Retina (tissue), 1 donor: Measurements from ENCODE around the gene MTHFS.
"Not testable (repeated sequence)": the region's sequence is repeated elsewhere in the genome, so short reads cannot be mapped to it uniquely, and the experiment has no call there.

Experiments
- DNase-seq: peaks from one replicate; pipeline ENCODE4 v3.0.0-alpha.2; 2016

Gene MTHFS

DNA sequence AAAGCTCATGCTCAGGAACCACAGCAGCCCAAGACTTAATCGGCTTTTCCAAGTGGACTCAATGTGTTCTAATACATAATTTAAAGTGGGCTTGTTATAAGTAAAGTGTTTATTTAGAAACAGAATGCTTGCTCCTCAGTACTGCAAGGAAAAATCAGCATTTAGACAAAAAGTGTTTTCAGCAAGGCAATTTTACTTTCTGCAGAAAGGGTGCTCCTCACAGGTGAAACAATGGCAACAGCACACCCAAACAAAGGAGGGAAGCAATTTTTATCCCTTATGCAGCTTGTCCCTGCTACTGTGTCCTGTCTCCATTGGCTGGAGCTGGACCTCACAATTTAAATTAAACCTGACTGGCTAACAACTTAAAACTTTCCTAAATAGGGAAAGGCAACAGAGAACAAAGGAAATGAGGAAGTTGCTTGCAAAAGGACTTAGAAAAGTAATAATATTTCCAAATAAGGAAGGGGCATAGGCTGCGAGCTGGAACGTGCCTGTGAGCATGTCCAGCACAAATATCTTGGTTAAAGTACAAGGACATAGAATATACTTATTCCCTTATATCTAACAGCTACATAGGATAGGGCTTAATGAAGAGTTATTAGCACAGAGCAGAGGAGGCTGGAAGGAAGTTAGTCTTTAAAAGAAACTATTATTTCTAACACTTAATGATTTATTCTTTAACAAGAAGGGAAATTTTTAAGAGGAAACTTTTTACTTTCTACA, 19.1 kb upstream of the MTHFS start:
- DNase-seq = not testable (repeated sequence)

DNA sequence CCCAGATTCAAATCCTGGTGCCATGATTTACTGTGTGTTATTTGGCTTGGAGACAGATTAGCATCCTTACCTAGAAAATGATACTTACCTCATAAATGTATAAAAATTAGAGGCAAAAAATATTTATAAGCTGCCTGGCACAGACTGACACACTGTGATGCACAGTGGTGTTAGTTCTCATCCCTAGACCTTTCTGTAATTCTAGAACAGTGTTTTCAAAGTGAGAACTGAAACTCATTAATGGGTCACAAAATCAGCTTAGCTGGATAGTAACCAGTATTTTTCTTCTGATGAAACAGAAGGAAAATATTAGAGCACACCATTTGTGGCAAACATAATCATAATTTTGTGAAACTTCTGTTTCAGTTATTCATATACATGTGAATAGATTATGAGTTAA, 17.9 kb upstream of the MTHFS start:
- no peak for DNase-seq

DNA sequence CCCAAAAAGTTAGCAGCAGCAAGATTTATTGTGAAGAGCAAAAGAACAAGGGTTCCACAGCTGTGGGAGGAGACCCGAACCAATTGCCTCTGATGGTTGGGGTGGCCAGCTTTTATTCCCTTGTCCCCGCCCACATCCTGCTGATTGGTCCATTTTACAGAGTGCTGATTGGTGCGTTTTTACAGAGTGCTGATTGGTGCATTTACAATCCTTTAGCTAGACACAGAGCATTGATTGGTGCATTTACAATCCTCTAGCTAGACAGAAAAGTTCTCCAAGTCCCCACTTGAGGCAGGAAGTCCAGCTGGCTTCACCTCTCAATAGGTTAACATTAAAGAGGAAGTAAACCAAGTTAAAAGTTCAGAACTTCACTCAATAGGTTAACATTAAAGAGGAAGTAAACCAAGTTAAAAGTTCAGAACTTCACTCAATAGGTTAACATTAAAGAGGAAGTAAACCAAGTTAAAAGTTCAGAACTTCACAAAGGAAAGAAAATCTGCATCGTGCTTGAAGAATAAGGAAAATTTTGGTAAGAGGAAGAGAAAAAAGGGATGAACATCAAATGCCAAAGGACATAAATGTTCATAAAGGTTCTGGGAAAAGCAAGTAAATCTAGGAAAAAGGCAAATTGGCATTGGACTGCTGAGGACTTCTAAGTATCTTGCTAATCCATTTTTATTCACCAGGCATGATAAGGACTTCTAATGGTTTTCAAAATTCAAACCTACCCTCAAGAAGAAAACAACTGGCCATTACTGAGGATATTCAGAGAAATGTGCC, 12.9 kb upstream of the MTHFS start:
- DNase-seq = not testable (repeated sequence)

DNA sequence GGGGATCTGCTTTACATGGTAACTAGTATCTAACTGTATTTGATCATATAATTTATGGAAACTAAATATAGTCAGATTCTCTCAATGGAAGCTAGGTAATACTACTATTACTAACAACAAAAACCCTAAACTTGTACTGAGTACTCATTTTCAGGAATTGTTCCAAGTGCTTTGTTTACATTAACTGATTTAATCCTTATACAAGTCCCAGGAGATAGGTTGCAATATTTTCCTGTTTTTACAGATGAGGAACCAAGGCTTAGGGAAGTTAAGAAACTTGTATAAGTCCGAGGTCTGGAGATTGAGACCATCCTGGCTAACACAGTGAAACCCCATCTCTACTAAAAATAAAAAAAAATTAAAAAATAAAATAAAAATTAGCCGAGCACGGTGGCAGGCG, 7.5 kb upstream of the MTHFS start:
- no peak for DNase-seq

DNA sequence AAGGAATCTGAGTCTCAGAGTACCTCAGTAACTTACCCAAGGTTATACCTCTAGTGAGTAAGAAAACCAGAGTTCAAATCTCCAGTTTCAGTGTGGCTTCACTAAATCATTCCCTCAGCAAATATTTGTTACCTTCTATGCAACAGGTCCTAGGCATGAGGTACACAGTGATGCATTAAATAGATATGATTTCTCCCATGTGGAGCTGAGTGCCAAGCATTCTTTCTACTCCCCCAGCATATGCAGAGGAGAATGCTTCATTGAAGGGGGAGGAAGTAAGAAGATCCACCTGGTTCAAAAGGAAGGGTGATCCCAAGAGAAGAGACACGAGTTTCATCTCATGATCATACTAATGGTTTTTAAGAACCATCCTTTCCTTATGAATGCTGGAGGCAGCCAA, 6.8 kb upstream of the MTHFS start:
- no peak for DNase-seq

GRCh38 chr15:79903144-79903543, 6.3 kb upstream of the MTHFS start:
- DNase-seq = no peak

DNA sequence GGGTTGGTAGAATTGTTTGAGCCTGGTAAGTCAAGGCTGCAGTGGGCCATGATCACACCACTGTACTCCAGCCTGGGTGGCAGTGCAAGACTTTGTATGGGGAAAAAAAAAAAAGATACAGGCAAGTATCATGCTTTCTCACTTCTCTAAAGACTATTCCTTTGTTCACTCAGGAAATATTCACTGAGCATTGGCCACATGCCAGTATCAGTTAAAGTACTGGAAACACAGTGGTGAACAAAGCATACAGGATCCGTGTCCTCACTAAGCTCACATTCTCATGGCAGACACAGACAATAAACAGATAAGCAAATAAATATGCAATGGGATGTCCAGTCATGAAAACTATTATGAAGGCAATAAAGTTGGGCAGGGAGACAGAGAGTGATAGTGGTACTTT, 5.1 kb upstream of the MTHFS start:
- DNase-seq = no peak

GRCh38 chr15:79900818-79901378, 4.1 kb upstream of the MTHFS start:
- not testable (repeated sequence) for DNase-seq

GRCh38 chr15:79900087-79900486, 3.3 kb upstream of the MTHFS start:
- DNase-seq = no peak

DNA sequence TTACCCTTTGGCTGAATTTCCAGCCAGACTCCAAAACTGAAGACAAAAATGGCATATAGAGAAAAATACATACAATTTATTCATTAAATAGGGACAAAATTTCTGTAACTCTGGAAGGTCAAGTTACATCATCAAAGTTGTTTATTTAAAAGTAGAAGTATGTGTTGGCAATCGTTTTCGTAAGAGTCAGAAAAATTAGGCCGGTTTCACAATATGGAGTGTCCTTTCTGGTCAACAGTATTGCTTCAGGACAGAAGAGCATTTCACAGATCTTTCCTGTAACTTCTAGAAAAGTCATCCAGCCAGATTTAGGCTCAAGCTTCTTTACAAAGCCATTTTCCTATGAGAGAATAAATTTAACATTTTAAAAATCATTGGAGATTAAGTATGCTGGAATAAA, 2.0 kb upstream of the MTHFS start:
- DNase-seq = not testable (repeated sequence)

DNA sequence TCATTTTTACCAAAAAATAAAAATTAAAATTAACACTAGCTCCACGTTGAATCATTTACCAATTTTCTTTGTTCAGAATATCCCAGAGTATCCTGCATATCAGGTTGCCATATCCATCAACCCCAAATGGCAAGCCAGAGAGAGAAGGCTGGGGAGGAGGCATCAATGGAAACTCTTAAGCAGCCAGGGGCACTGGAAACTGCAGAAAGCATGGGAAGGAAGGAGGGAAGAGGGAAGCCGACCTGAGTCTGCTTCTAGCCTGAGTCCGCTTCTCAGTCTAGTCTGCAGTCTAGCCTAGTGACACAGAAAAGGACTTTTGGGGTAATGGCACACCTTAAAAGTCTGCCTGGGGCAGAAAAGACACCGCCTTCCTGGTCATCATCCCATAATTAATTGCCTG, 1.6 kb upstream of the MTHFS start:
- DNase-seq = no peak

DNA sequence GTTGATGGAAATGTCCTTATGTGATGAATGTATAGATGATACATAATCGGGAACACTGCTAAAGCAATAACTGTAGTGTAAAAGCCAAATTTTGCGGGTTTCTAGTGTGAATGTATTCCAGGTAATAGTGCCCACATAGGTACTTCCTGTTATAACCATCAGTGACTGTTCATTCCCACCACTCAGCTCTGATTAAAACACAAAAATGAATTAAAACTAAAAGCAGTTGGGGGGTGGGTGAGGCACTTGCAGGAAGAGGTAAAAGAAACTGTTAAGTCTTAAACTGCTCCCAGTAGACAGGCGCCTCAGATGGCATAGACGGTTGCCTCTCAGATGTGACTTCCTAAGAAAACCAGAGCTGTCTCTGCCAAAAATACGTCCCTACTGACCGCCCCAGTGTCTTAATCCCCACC, 893 bp upstream of the MTHFS start:
- DNase-seq = peak; percentile 20

DNA sequence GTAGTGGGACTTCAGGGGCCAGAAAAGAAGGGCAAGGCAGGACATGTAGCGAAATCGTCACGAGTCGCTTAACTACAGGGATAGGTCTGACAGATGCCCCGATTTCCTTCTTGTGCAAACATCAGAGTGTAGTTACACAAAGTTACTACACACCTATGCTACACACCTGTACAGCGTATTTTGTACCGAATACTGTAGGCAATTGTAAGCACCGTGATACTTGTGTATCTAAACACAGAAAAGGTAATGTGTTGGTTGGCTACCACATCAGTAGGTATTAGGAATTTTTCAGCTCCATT, 515 bp upstream of the MTHFS start:
- no peak for DNase-seq

GRCh38 chr15:79896131-79896633, 632 bp downstream of the MTHFS start:
- no peak for DNase-seq

DNA sequence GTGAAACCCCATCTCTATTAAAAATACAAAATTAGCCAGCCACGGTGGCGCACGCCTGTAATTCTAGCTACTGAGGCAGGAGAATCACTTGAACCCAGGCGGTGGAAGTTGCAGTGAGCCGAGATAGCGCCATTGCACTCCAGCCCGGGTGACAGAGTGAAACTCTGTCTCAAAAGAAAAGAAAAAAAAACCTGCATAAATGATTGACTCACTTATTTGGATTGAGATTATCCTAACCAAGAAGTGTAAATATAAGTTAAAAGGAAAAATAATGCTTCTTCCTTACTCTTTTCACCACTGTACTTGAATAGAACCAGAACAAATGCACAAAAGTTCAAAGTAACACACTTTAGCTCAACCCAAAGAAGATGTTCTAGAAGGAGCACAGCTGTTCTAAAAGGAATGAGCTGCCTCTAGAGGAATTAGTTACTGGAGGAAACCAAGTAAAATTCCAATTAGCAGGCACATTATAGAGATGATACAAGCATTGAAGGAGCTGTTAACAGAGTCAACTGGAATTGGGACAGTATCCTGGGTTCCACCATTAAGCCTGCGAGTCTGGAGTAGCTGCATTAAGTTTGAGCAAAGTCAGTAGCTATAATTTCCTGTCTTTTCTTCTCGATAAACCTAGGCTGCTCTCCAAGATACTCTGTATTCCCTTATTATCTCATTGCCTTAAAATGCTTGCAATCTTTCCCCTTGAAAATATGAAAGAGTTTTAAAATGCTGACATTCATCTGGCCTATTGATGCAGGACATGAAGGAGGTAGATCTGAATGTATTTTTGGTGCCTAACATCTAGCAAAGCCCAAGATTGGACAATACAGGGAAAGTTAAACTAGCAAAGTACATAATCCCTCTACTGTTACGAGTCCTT, 9.5 kb downstream of the MTHFS start:
- DNase-seq = no peak

DNA sequence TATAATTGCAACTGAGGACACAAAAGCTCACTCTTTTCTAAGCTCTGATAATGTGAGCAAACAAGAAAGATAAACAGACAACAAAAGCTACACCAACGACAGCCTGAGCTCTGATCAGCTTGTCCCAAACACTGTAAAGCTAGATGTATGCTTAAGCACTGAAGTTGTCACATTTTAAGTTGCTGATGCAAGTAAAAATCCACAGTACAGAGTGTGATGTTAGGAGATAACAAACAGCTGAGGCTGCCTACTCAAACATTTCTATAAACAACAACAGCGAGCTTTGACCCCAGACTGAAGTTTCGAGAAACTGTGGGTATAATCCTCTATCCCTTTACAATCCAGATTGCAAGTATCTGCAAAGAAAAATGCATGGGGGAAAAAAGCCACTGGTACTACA, 10.7 kb downstream of the MTHFS start:
- DNase-seq = no peak

- no peak for DNase-seq
Measured at GRCh38 chr15:79884204-79884596, 12.6 kb downstream of the MTHFS start.

DNA sequence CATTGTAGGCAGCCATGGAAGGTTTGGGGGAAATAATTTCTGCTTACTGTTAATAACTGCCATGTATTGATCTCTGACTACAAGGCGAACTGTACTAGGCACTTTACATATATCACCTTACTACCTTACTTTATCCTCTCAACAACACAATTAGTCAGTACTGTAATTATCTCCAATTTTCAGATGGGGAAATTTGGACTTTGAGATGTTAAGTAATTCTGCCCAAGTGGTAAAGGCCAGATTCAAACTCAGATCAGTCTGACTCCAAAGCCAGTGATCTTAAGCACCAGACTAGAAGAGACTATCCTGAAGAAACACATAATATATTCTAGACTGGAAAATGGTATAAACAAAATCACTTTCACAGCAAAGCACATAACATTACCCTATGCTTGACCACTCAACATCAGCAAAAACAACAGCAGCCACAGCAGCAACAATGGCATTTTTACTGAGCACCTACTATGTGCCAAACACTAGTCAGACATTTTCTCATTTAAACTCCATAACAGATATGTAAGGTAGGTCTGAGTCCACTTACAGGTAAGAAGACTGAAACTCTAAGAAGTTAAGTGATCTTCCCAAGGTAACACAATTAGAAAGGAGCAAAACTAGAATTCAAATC, 13.1 kb downstream of the MTHFS start:
- no peak for DNase-seq

- DNase-seq = no peak
Measured at GRCh38 chr15:79881668-79882067, 15.1 kb downstream of the MTHFS start.

GRCh38 chr15:79881254-79881653, 15.6 kb downstream of the MTHFS start:
- DNase-seq = no peak

DNA sequence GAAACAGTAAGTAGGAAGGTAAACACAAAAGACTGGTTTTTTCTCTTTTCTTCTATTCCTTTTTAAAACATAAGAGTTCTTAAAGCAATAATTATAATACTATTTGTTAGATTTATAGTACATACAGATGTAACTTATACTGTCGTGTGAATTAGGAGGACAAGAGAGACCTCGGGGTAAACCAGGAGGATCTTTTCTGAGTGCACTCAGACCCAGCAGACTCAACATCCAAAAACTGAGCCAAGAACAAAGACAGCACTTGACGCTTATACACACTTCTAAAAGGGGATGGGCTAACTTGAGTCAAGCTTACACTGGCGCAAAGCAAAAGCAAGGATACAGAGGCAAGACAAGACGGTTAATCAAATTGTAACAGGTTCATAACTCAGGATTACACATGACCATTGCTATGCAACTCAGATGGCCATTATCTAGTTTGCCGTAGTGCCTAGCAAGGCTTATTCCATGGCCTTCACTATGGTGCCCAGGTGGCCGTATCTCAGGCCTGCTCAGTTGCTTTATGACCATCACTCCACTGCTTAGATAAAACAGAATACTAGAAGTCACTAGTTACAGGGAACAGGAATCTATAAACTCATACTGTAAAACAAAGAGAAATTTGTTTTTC, 18.6 kb downstream of the MTHFS start:
- no peak for DNase-seq

DNA sequence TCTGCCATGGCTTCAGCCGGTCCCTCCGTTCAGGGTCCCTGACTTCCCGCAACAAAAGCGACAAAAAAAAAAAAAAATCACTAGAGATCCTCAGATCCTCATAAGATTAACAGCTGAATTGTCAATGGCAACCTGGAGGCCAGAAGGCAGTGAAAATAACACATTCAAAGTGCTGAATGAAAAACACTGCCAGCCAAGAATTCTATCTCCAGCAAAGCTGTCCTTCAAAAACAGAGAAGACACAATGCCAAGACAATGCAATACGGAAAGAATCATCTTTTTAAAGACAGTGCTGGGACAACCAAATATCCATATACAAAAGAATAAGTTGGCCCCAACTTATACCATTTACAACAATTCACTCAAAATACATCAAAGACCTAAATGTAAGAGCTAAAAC, 21.6 kb downstream of the MTHFS start:
- DNase-seq = no peak
